H1 (cell line): ENCODE data around the gene OR10C1. TPM values are rescaled to one million over a fixed set of nuclear protein-coding genes. Genes with fewer than 3 reads are reported as not detected.

Experiments
- CTCF ChIA-PET: fragments of 300-600 bp; sonication (Branson Sonifier 250); formaldehyde crosslinking; loops from one replicate; lab custom pipeline; 2021; ENCODE audit not compliant: partially characterized antibody; lab: Charles Lee
- POLR2A ChIA-PET: fragments of 300-600 bp; sonication (Branson Sonifier 250); formaldehyde crosslinking; loops from one replicate; lab custom pipeline; 2021; ENCODE audit warnings: inconsistent platforms; ENCODE audit not compliant: partially characterized antibody; lab: Charles Lee
- DNase-seq, 2 experiments: peaks; one replicate each; pipeline versions ENCODE4 v3.0.0 to v3.0.0-alpha.2; 2010 to 2022; ENCODE audit warnings: low spot score in 2 of 2, low read depth in 1 of 2, mixed read lengths in 1 of 2
- FAIRE-seq: peaks from 2 replicates; lab custom pipeline; 2011; peaks lifted over from hg19 to GRCh38; lab: Jason Lieb, UNC
- H2AFZ ChIP-seq: 2 replicates; pipeline ENCODE4 v1.8.1; 2012; ENCODE audit warnings: low read length, inconsistent platforms
- H2AK5ac ChIP-seq: 2 replicates; pipeline ENCODE4 v1.6.1; 2013; ENCODE audit warnings: low read depth, low read length
- H2BK120ac ChIP-seq: replicated peaks from 2 replicates; pipeline ENCODE3; 2013; ENCODE audit warnings: low read depth, low read length, inconsistent platforms
- H2BK12ac ChIP-seq: 2 replicates; pipeline ENCODE4 v1.6.1; 2013; ENCODE audit warnings: low read depth, low read length
- H2BK15ac ChIP-seq: 2 replicates; pipeline ENCODE4 v1.6.1; 2013; ENCODE audit warnings: low read length
- H2BK20ac ChIP-seq: 2 replicates; pipeline ENCODE4 v1.6.1; 2013; ENCODE audit warnings: low read length
- H2BK5ac ChIP-seq: 2 replicates; pipeline ENCODE4 v1.6.1; 2013; ENCODE audit warnings: low read depth, low read length
- H3K14ac ChIP-seq: 2 replicates; pipeline ENCODE4 v1.6.1; 2013; ENCODE audit warnings: inconsistent platforms; ENCODE audit not compliant: insufficient read length
- H3K18ac ChIP-seq: 2 replicates; pipeline ENCODE4 v1.6.1; 2013; ENCODE audit warnings: low read length; ENCODE audit errors: extremely low read depth
- H3K23ac ChIP-seq: 2 replicates; pipeline ENCODE4 v1.6.1; 2013; ENCODE audit warnings: inconsistent platforms; ENCODE audit not compliant: insufficient read length
- H3K23me2 ChIP-seq: 2 replicates; pipeline ENCODE4 v1.6.1; 2013; ENCODE audit warnings: low read depth, low read length
- H3K27ac ChIP-seq: 2 replicates; pipeline ENCODE4 v1.6.1; 2011; ENCODE audit warnings: low read depth, low read length, inconsistent platforms
- H3K27me3 ChIP-seq, 4 experiments: replicated peaks in 1 of 4; 1 replicate in 1 of 4; 2 replicates in 3 of 4; pipeline versions ENCODE4 v1.6.1 to v1.8.1; 2011 to 2013; ENCODE audit warnings: low read length in 3 of 4, mild to moderate bottlenecking in 3 of 4, inconsistent platforms in 2 of 4, mixed read lengths in 2 of 4, moderate library complexity in 1 of 4; ENCODE audit not compliant: control insufficient read depth in 3 of 4, insufficient read depth in 3 of 4; ENCODE audit errors: extremely low read depth in 1 of 4
- H3K36me3 ChIP-seq, 4 experiments: 2 replicates each; pipeline versions ENCODE4 v1.6.1 to v1.8.1; 2011 to 2013; ENCODE audit warnings: mild to moderate bottlenecking in 4 of 4, low read length in 3 of 4, moderate library complexity in 2 of 4, control low read depth in 1 of 4, inconsistent platforms in 1 of 4; ENCODE audit not compliant: insufficient read depth in 4 of 4, control insufficient read depth in 2 of 4
- H3K4ac ChIP-seq: replicated peaks from 2 replicates; pipeline ENCODE3; 2013; ENCODE audit warnings: low read length, low read depth, mixed read lengths, inconsistent platforms; ENCODE audit not compliant: insufficient read length
- H3K4me1 ChIP-seq, 4 experiments: replicated peaks in 1 of 4; 1 replicate in 1 of 4; 2 replicates in 3 of 4; pipeline versions ENCODE4 v1.6.1 to v1.8.1; 2011 to 2013; ENCODE audit warnings: low read length in 3 of 4, inconsistent platforms in 2 of 4, mixed read lengths in 1 of 4; ENCODE audit not compliant: insufficient read depth in 4 of 4, control insufficient read depth in 3 of 4
- H3K4me2 ChIP-seq, 2 experiments: 2 replicates each; pipeline versions ENCODE4 v1.6.1 to v1.8.1; 2011 to 2013; ENCODE audit warnings: low read depth in 2 of 2, low read length in 2 of 2, control low read depth in 1 of 2, inconsistent platforms in 1 of 2, mild to moderate bottlenecking in 1 of 2; ENCODE audit not compliant: insufficient read depth in 1 of 2
- H3K4me3 ChIP-seq, 4 experiments: fragments of 200-600, 300-600 bp in 1 of 4; sonication (generic), shearing (Covaris generic), sonication (Bioruptor Twin) in 1 of 4; 2 replicates each; pipeline versions ENCODE4 v1.5.1 to v1.8.1; 2011 to 2016; ENCODE audit warnings: low read length in 4 of 4, low read depth in 3 of 4, control low read depth in 2 of 4, inconsistent platforms in 2 of 4, mild to moderate bottlenecking in 2 of 4, mixed read lengths in 1 of 4, moderate library complexity in 1 of 4; ENCODE audit not compliant: insufficient read depth in 2 of 4; ENCODE audit errors: extremely low read depth in 1 of 4
- H3K56ac ChIP-seq: replicated peaks from 2 replicates; pipeline ENCODE3; 2013; ENCODE audit warnings: low read depth, mild to moderate bottlenecking, mixed read lengths, low read length, inconsistent platforms; ENCODE audit not compliant: insufficient read length
- H3K79me1 ChIP-seq: 2 replicates; pipeline ENCODE4 v1.6.1; 2013; ENCODE audit warnings: low read depth, low read length, control low read depth
- H3K79me2 ChIP-seq, 2 experiments: 2 replicates each; pipeline versions ENCODE4 v1.6.1 to v1.8.1; 2012 to 2013; ENCODE audit warnings: low read length in 2 of 2, mild to moderate bottlenecking in 2 of 2, inconsistent platforms in 1 of 2; ENCODE audit not compliant: insufficient read depth in 2 of 2, control insufficient read depth in 1 of 2
- H3K9ac ChIP-seq, 4 experiments: replicated peaks in 1 of 4; 1 replicate in 1 of 4; 2 replicates in 3 of 4; pipeline versions ENCODE4 v1.6.1 to v1.8.1; 2011 to 2013; ENCODE audit warnings: low read depth in 3 of 4, low read length in 3 of 4, control low read depth in 2 of 4, mild to moderate bottlenecking in 2 of 4, moderate library complexity in 2 of 4, inconsistent platforms in 1 of 4; ENCODE audit errors: extremely low read depth in 1 of 4
- H3K9me3 ChIP-seq, 2 experiments: 2 replicates each; pipeline versions ENCODE4 v1.6.1 to v1.8.1; 2012 to 2013; ENCODE audit warnings: mild to moderate bottlenecking in 2 of 2, moderate library complexity in 2 of 2, control low read depth in 1 of 2, inconsistent platforms in 1 of 2, low read depth in 1 of 2, low read length in 1 of 2, mixed read lengths in 1 of 2; ENCODE audit not compliant: insufficient read depth in 2 of 2
- H4K20me1 ChIP-seq, 2 experiments: replicated peaks in 1 of 2; 2 replicates each; pipeline versions ENCODE3 to v1.8.1; 2011 to 2013; ENCODE audit warnings: inconsistent platforms in 2 of 2, low read length in 2 of 2, mild to moderate bottlenecking in 1 of 2; ENCODE audit not compliant: insufficient read depth in 2 of 2, control insufficient read depth in 1 of 2
- H4K5ac ChIP-seq: 2 replicates; pipeline ENCODE4 v1.6.1; 2013; ENCODE audit warnings: low read length, low read depth, mixed read lengths, inconsistent platforms; ENCODE audit not compliant: insufficient read length
- H4K8ac ChIP-seq: 2 replicates; pipeline ENCODE4 v1.8.0; 2013; ENCODE audit warnings: mild to moderate bottlenecking, moderate library complexity, low read length, inconsistent platforms; ENCODE audit not compliant: insufficient read depth; ENCODE audit errors: extremely low read depth
- H4K91ac ChIP-seq: replicated peaks from 2 replicates; pipeline ENCODE3; 2013; ENCODE audit warnings: low read length, mixed read lengths, inconsistent platforms; ENCODE audit not compliant: insufficient read length
- BCL11A ChIP-seq, 2 experiments: IDR thresholded peaks; one replicate each; pipeline ENCODE4 v1.6.1; 2011; ENCODE audit warnings: low read depth in 2 of 2, low read length in 2 of 2, mild to moderate bottlenecking in 2 of 2
- CHD2 ChIP-seq: IDR thresholded peaks from 2 replicates; pipeline ENCODE4 v1.6.1; 2012; ENCODE audit warnings: low read length, improper control_type of control experiment
- FOSL1 ChIP-seq: IDR thresholded peaks from 2 replicates; pipeline ENCODE4 v1.6.1; 2011; ENCODE audit warnings: mild to moderate bottlenecking, low read depth, low read length, moderate library complexity; ENCODE audit not compliant: insufficient read depth
- NRF1 ChIP-seq: IDR thresholded peaks from 2 replicates; pipeline ENCODE4 v1.6.1; 2011; ENCODE audit warnings: mild to moderate bottlenecking, low read depth, low read length, improper control_type of control experiment
- RNF2 ChIP-seq: fragments of 200-900, 300-1000 bp; sonication (generic); IDR thresholded peaks from 2 replicates; pipeline ENCODE4 v1.7.1; 2016; ENCODE audit warnings: borderline replicate concordance, low read depth, mild to moderate bottlenecking, antibody characterized with exemption, low read length; ENCODE audit not compliant: poor library complexity, severe bottlenecking; ENCODE audit errors: missing control alignments
- SAP30 ChIP-seq: fragments of 300-600 bp; sonication (generic); IDR thresholded peaks from 2 replicates; pipeline ENCODE4 v1.7.1; 2012; ENCODE audit warnings: low read length, moderate library complexity, mild to moderate bottlenecking, inconsistent platforms; ENCODE audit not compliant: insufficient read depth, insufficient replicate concordance
- SP1 ChIP-seq: IDR thresholded peaks from 2 replicates; pipeline ENCODE4 v1.6.1; 2011; ENCODE audit warnings: low read depth, low read length
- SRF ChIP-seq: IDR thresholded peaks from 2 replicates; pipeline ENCODE4 v1.6.1; 2011; ENCODE audit warnings: mild to moderate bottlenecking, low read depth, low read length, moderate library complexity
- TAF1 ChIP-seq: IDR thresholded peaks from 2 replicates; pipeline ENCODE4 v1.6.1; 2011; ENCODE audit warnings: mild to moderate bottlenecking, low read depth, low read length
- TAF7 ChIP-seq: optimal IDR thresholded peaks from 2 replicates; pipeline ENCODE3; 2011; ENCODE audit warnings: low read depth, mild to moderate bottlenecking, inconsistent platforms, low read length, moderate library complexity, borderline replicate concordance
- TCF12 ChIP-seq: IDR thresholded peaks from 2 replicates; pipeline ENCODE4 v1.6.1; 2011; ENCODE audit warnings: low read depth, mild to moderate bottlenecking, low read length
- ZNF274 ChIP-seq: IDR thresholded peaks from 2 replicates; pipeline ENCODE4 v1.7.0; 2012; ENCODE audit warnings: low read length, borderline replicate concordance; ENCODE audit errors: extremely low read depth
- WGBS, 2 experiments: shearing (Covaris generic) in 1 of 2; methylation state at CpG; one replicate each; pipeline versions ENCODE4 v1.1.6 to v1.1.7; 2013 to 2015; ENCODE audit warnings: low lambda C conversion rate in 2 of 2, mixed read lengths in 2 of 2, inconsistent platforms in 1 of 2, low coverage in 1 of 2, missing lambda C conversion rate in 1 of 2; ENCODE audit not compliant: insufficient replicate concordance in 2 of 2, insufficient coverage in 1 of 2, insufficient read length in 1 of 2; ENCODE audit errors: extremely low coverage in 1 of 2, missing lambda C conversion rate in 1 of 2; 5-methylcytosine and 5-hydroxymethylcytosine counted together
- polyA plus RNA-seq, 7 experiments: library from polyadenylated mRNA; depleted of rRNA in 3 of 7; stranded (reverse) in 5 of 7; unstranded in 2 of 7; fragments of >200 nt in 5 of 7; fragments of 200-250 nt in 2 of 7; gene quantifications; 1 replicate in 5 of 7; 2 replicates in 1 of 7; 4 replicates in 1 of 7; pipeline versions ENCODE4 v1.2.1 to v1.2.3, GENCODE V29; 2011 to 2013; ENCODE audit warnings: missing spikeins in 2 of 7, mixed read lengths in 2 of 7
- total RNA-seq: library from RNA; stranded (reverse); fragmentation: NEBNext Ultra II Directional; extraction: Animal tissue kit (Norgen Biotek cat#: 25700); gene quantifications from 2 replicates; pipeline ENCODE4 v1.2.1, GENCODE V29; 2021
- TF ChIP-seq, protein P1 (sequence below): IDR thresholded peaks from 2 replicates; pipeline ENCODE4 v1.6.1; 2012; ENCODE audit warnings: low read length, inconsistent platforms

OR10C1 gene
- total and polyA plus RNA-seq, 2 of the 8 experiments (the other 6 are each of a cell fraction or from before 2014, with no cell fraction given) = not detected

DNA sequence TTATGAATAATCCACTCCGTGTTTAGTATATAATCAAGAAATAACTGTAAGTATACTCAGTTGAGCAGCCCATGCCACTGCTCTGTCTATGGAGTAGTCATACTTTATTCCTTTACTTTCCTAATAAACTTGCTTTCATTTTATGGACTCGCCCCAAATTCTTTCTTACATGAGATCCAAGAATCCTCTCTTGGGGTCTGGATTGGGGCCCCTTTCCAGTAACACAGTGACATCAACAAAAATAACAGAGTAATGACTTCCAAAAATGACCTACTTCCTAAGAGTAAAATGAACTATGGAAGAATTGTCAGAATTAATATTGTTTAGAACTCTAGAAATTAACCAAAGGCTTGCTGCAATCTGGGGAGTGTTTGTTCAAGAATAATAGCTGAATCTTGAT lies 26.7 kb downstream of the OR10C1 start:
- no peak for DNase-seq
- H2AFZ ChIP-seq = no peak overlapping the region
- H4K8ac ChIP-seq = no peak overlapping the region
- H2AK5ac ChIP-seq = no peak overlapping the region
- ChIA-PET POLR2A (no interaction called here), CTCF (interaction anchor here (1.1 kb wide), 1 partner anchor 123 kb away, joined by 3 read pairs; no protein-coding TSS in a partner anchor)
- 96% methylated on average over 2 of the region's 2 CpGs; no CpG with 5 or more reads in 1 of the 2 experiments for WGBS, 2 experiments
- H2BK120ac ChIP-seq = no peak overlapping the region
- H3K36me3 ChIP-seq = no peaks in the 10 kb centered on the region
- H3K23ac ChIP-seq = no peak overlapping the region
- no peaks in the 10 kb centered on the region for H3K23me2 ChIP-seq
- no peaks in the 10 kb centered on the region for H4K20me1 ChIP-seq
- no peak overlapping the region for H3K4me2 ChIP-seq
- no peak overlapping the region for H3K4ac ChIP-seq
- H2BK15ac ChIP-seq = no peak overlapping the region
- H3K79me2 ChIP-seq = no peaks in the 10 kb centered on the region
- no peak overlapping the region for H3K27ac ChIP-seq
- H3K14ac ChIP-seq = no peak overlapping the region
- H3K79me1 ChIP-seq = no peaks in the 10 kb centered on the region
- H4K91ac ChIP-seq = no peak overlapping the region
- H2BK5ac ChIP-seq = no peak overlapping the region
- no peak overlapping the region for H3K4me3 ChIP-seq
- H4K5ac ChIP-seq = no peak overlapping the region
- H3K9ac ChIP-seq = no peak overlapping the region
- H3K56ac ChIP-seq = no peak overlapping the region
- no peak overlapping the region for H2BK20ac ChIP-seq
- FAIRE-seq = no peak
- no peaks in the 10 kb centered on the region; a peak in 1 of 7 replicates for H3K4me1 ChIP-seq
- H2BK12ac ChIP-seq = no peak overlapping the region
- no peaks in the 10 kb centered on the region for H3K27me3 ChIP-seq
- H3K9me3 ChIP-seq = no peaks in the 10 kb centered on the region
- no peak overlapping the region for H3K18ac ChIP-seq
- TF ChIP-seq TAF1 (no peak), SAP30 (no peak), CHD2 (no peak), NRF1 (no peak), ZNF274 (no peak), SP1 (no peak), RNF2 (no peak), TCF12 (no peak), FOSL1 (no peak), SRF (no peak), TAF7 (no peak), BCL11A (IDR thresholded peaks at IDR 0.05; ENCODE audit: low read depth in 2 of 2, low read length in 2 of 2) (no peak)
- TF ChIP-seq, protein P1, sequence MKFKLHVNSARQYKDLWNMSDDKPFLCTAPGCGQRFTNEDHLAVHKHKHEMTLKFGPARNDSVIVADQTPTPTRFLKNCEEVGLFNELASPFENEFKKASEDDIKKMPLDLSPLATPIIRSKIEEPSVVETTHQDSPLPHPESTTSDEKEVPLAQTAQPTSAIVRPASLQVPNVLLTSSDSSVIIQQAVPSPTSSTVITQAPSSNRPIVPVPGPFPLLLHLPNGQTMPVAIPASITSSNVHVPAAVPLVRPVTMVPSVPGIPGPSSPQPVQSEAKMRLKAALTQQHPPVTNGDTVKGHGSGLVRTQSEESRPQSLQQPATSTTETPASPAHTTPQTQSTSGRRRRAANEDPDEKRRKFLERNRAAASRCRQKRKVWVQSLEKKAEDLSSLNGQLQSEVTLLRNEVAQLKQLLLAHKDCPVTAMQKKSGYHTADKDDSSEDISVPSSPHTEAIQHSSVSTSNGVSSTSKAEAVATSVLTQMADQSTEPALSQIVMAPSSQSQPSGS = no peak
